K562 (cell line): ENCODE measurements around the gene APOLD1. TPM values are rescaled to one million over a fixed set of nuclear protein-coding genes. Genes with fewer than 3 reads are reported as not detected.

Experiments used
- ATAC-seq: fragments of 200-7000 bp; cut with Tn5 transposase; 3 replicates; pipeline ENCODE4 v1.9.1; 2020; ENCODE audit warnings: moderate library complexity
- BruUV-seq: library from RNA; stranded (reverse); fragments of 400-500 nt; replicated peaks from 2 replicates; lab custom pipeline; 2021; lab: Mats Ljungman, UMichigan
- CTCF ChIA-PET: fragments of 300-600 bp; formaldehyde crosslinking; extraction: SDS; loops from one replicate; lab custom pipeline; 2021; ENCODE audit warnings: low intra/inter-chr PET ratio; lab: Yijun Ruan, JAX
- POLR2A ChIA-PET: fragments of 300-600, 350-650 bp; sonication (Branson Sonifier 250); formaldehyde crosslinking; extraction: SDS; loops from one replicate; lab custom pipeline; 2021; ENCODE audit warnings: antibody characterized with exemption, inconsistent platforms; lab: Yijun Ruan, JAX
- DNase-seq, 4 experiments: peaks; one replicate each; pipeline versions ENCODE4 v3.0.0 to v3.0.0-alpha.2; 2011 to 2018; ENCODE audit warnings: low spot score in 3 of 4, mixed read lengths in 3 of 4; ENCODE audit errors: extremely low read depth in 1 of 4
- FAIRE-seq: peaks from 2 replicates; lab custom pipeline; 2011; peaks lifted over from hg19 to GRCh38; lab: Jason Lieb, UNC
- H2AFZ ChIP-seq: 2 replicates; pipeline ENCODE4 v1.6.0; 2011; ENCODE audit warnings: low read depth, low read length, control low read depth, inconsistent platforms
- H3K27ac ChIP-seq: fragments of 200-600 bp; 3 replicates; pipeline ENCODE4 v1.8.0; 2011; ENCODE audit warnings: low read depth, mild to moderate bottlenecking, control low read depth, inconsistent platforms, low read length, moderate library complexity, mixed read lengths; ENCODE audit errors: extremely low read depth
- H3K27me3 ChIP-seq, 2 experiments: fragments of 300-600 bp in 1 of 2; 2 replicates in 1 of 2; 3 replicates in 1 of 2; pipeline versions ENCODE4 v1.6.0 to v1.8.0; 2011; ENCODE audit warnings: inconsistent platforms in 2 of 2, low read length in 2 of 2, mild to moderate bottlenecking in 1 of 2, mixed read lengths in 1 of 2, moderate library complexity in 1 of 2; ENCODE audit not compliant: control insufficient read depth in 2 of 2, insufficient read depth in 2 of 2
- H3K36me3 ChIP-seq: fragments of 300-600 bp; 3 replicates; pipeline ENCODE4 v1.8.0; 2011; ENCODE audit warnings: mild to moderate bottlenecking, low read length, inconsistent platforms; ENCODE audit not compliant: control insufficient read depth, insufficient read depth
- H3K4me1 ChIP-seq, 2 experiments: fragments of 200-600 bp in 1 of 2; replicated peaks in 1 of 2; 2 replicates in 1 of 2; 3 replicates in 1 of 2; pipeline versions ENCODE4 v1.5.1 to v1.8.0; 2011; ENCODE audit warnings: inconsistent platforms in 2 of 2, low read length in 2 of 2, mild to moderate bottlenecking in 1 of 2, mixed read lengths in 1 of 2, moderate library complexity in 1 of 2; ENCODE audit not compliant: control insufficient read depth in 2 of 2, insufficient read depth in 2 of 2
- H3K4me2 ChIP-seq: 2 replicates; pipeline ENCODE4 v1.6.1; 2011; ENCODE audit warnings: low read length, control low read depth, inconsistent platforms, mixed read lengths; ENCODE audit not compliant: insufficient read depth
- H3K4me3 ChIP-seq: fragments of 200-600 bp; sonication (generic), shearing (Covaris generic); 2 replicates; pipeline ENCODE4 v1.5.1; 2016; ENCODE audit warnings: control low read depth, inconsistent platforms
- H3K79me2 ChIP-seq: fragments of 200-600 bp; 3 replicates; pipeline ENCODE4 v1.8.0; 2011; ENCODE audit warnings: low read length, inconsistent platforms; ENCODE audit not compliant: control insufficient read depth, insufficient read depth
- H3K9ac ChIP-seq, 2 experiments: 2 replicates each; pipeline versions ENCODE4 v1.6.0 to v1.6.1; 2011; ENCODE audit warnings: low read depth in 2 of 2, low read length in 2 of 2, control low read depth in 1 of 2, inconsistent platforms in 1 of 2, mild to moderate bottlenecking in 1 of 2, mixed read lengths in 1 of 2; ENCODE audit not compliant: insufficient read depth in 1 of 2
- H3K9me1 ChIP-seq: one replicate; pipeline ENCODE4 v1.6.0; 2011; ENCODE audit warnings: inconsistent platforms, mild to moderate bottlenecking, low read length, moderate library complexity; ENCODE audit not compliant: control insufficient read depth, insufficient read depth
- H3K9me3 ChIP-seq: replicated peaks from 2 replicates; pipeline ENCODE4 v1.5.1; 2011; ENCODE audit warnings: low read depth, low read length, inconsistent platforms; ENCODE audit not compliant: control insufficient read depth, insufficient read depth
- H4K20me1 ChIP-seq: replicated peaks from 2 replicates; pipeline ENCODE4 v1.6.1; 2011; ENCODE audit warnings: low read length, inconsistent platforms, mixed read lengths; ENCODE audit not compliant: control insufficient read depth, insufficient read depth
- CBFA2T3 ChIP-seq: fragments of 450-650 bp; IDR thresholded peaks from 2 replicates; pipeline ENCODE4 v1.6.1; 2017
- CLOCK ChIP-seq: fragments of 250-450 bp; sonication (Bioruptor Pico); IDR thresholded peaks from 2 replicates; pipeline ENCODE4 v1.4.0; 2020; ENCODE audit warnings: mild to moderate bottlenecking, moderate library complexity, borderline replicate concordance
- CREB1 ChIP-seq, 2 experiments: sonication (generic) in 1 of 2; formaldehyde crosslinking in 1 of 2; IDR thresholded peaks; 2 replicates each; pipeline versions ENCODE4 v1.6.1 to v1.8.0; 2012 to 2022; ENCODE audit warnings: inconsistent platforms in 1 of 2, mild to moderate bottlenecking in 1 of 2, missing genetic modification reagents in 1 of 2, moderate library complexity in 1 of 2
- SIN3B ChIP-seq: fragments of 450-650 bp; IDR thresholded peaks from 2 replicates; pipeline ENCODE4 v1.6.1; 2017; ENCODE audit warnings: low read depth, mild to moderate bottlenecking, moderate library complexity
- ZNF263 ChIP-seq: sonication (generic); formaldehyde crosslinking; IDR thresholded peaks from 2 replicates; pipeline ENCODE4 v1.8.0; 2022; ENCODE audit warnings: mild to moderate bottlenecking, missing genetic modification reagents, borderline replicate concordance
- ZNF318 ChIP-seq, 2 experiments: fragments of 450-650 bp; IDR thresholded peaks; 2 replicates each; pipeline ENCODE4 v1.6.1; 2016; ENCODE audit warnings: mild to moderate bottlenecking in 2 of 2, borderline replicate concordance in 1 of 2, low read depth in 1 of 2, moderate library complexity in 1 of 2
- ZNF511 ChIP-seq: sonication (generic); formaldehyde crosslinking; IDR thresholded peaks from 2 replicates; pipeline ENCODE4 v1.8.0; 2022; ENCODE audit warnings: mild to moderate bottlenecking, missing genetic modification reagents
- ZNF551 ChIP-seq: fragments of 250-450 bp; sonication (Bioruptor Pico); IDR thresholded peaks from 2 replicates; pipeline ENCODE4 v1.5.0; 2021; ENCODE audit warnings: mild to moderate bottlenecking, moderate library complexity
- ZNF717 ChIP-seq: fragments of 250-450 bp; sonication (Bioruptor Pico); IDR thresholded peaks from 2 replicates; pipeline ENCODE4 v1.5.0; 2021
- ZNF75A ChIP-seq: fragments of 450-650 bp; formaldehyde crosslinking; IDR thresholded peaks from 2 replicates; pipeline ENCODE4 v1.4.0; 2020; ENCODE audit warnings: mild to moderate bottlenecking
- ZNF778 ChIP-seq: fragments of 450-650 bp; formaldehyde crosslinking; IDR thresholded peaks from 2 replicates; pipeline ENCODE4 v1.4.0; 2020; ENCODE audit warnings: mild to moderate bottlenecking, moderate library complexity
- ZNF780A ChIP-seq: fragments of 250-450 bp; sonication (Bioruptor Pico); IDR thresholded peaks from 2 replicates; pipeline ENCODE4 v1.5.0; 2021; ENCODE audit warnings: mild to moderate bottlenecking
- WGBS: fragments of 100-300 bp; shearing (Covaris generic); methylation state at CpG from one replicate; pipeline ENCODE4 v1.1.6; 2016; ENCODE audit warnings: low coverage, mixed read lengths; ENCODE audit not compliant: insufficient coverage; ENCODE audit errors: missing lambda C conversion rate; 5-methylcytosine and 5-hydroxymethylcytosine counted together
- in situ Hi-C: fragments of 300-500 bp; cut with MboI; formaldehyde crosslinking; loops from 4 replicates; pipeline ENCODE4 v1.15.0; 2018; ENCODE audit warnings: inconsistent platforms, mixed read lengths
- intact Hi-C: fragments of 100-400 bp; cut with micrococcal nuclease; formaldehyde crosslinking; loops from 2 replicates; pipeline ENCODE4 v1.14.2; 2022
- polyA plus RNA-seq, 8 experiments: library from polyadenylated mRNA; depleted of rRNA in 4 of 8; stranded (reverse) in 5 of 8; unstranded in 3 of 8; fragments of >200 nt; fragmentation: Nextera tagmentation in 2 of 8; fragmentation: Illumina TruSeq in 1 of 8; extraction: Ambion mirVana in 2 of 8; extraction: Trizol in 1 of 8; gene quantifications; 2 replicates each; pipeline versions ENCODE4 v1.2.1 to v1.2.3, GENCODE V29; 2011 to 2014; ENCODE audit warnings: inconsistent platforms in 1 of 8, missing spikeins in 1 of 8
- total RNA-seq, 7 experiments: library from RNA; depleted of rRNA in 6 of 7; stranded (reverse); fragments of >200 nt in 6 of 7; fragmentation: Illumina TruSeq in 2 of 7; extraction: Trizol in 2 of 7; gene quantifications; 2 replicates each; pipeline versions ENCODE4 v1.2.1 to v1.2.3, GENCODE V29; 2011 to 2021; ENCODE audit warnings: low replicate concordance in 1 of 7

APOLD1 gene
- total and polyA plus RNA-seq, 9 of the 15 experiments (the other 6 are each of a cell fraction or from before 2014, with no cell fraction given), result 0.28 to 1.1 (median 0.61) TPM

- no peaks in the 10 kb centered on the region for H3K36me3 ChIP-seq
- H2AFZ ChIP-seq, result no peak overlapping the region; the same call in 1 of the 2 replicates
- no peaks in the 10 kb centered on the region for H3K27me3 ChIP-seq
- H3K4me1 ChIP-seq, result peaks cover 3 to 14% of the 10 kb centered on the region in 2 experiments; a peak in 3 of 5 replicates
- FAIRE-seq (peak; percentile 75), DNase-seq (no peak), ATAC-seq (peak; percentile 55)
- H3K27ac ChIP-seq, result no peak overlapping the region
- H4K20me1 ChIP-seq, result no peaks in the 10 kb centered on the region
- intact Hi-C loops, result no loop called here
- no peak overlapping the region for H3K9ac ChIP-seq
- WGBS, result 16% methylated on average over 3 of the region's 3 CpGs
- BruUV-seq, result no TSS peak
- POLR2A ChIA-PET, result no interaction called here
- CTCF ChIA-PET, result no interaction called here
- no peak overlapping the region for H3K4me2 ChIP-seq
- no peak overlapping the region for H3K4me3 ChIP-seq
- no peaks in the 10 kb centered on the region for H3K79me2 ChIP-seq
- no peaks in the 10 kb centered on the region for H3K9me3 ChIP-seq
- H3K9me1 ChIP-seq, result no peaks in the 10 kb centered on the region
- in situ Hi-C loops, result no loop called here
- TF ChIP-seq ZNF778 (CRISPR knock-in tag) (no peak), ZNF75A (CRISPR knock-in tag) (no peak), SIN3B (no peak), CBFA2T3 (0 out of 2 replicates have a peak, but pooled peaks have one; percentile 7), CLOCK (CRISPR knock-in tag) (no peak), ZNF717 (CRISPR knock-in tag) (no peak), CREB1 (IDR thresholded peaks at IDR 0.05) (no peak), CREB1 (CRISPR knock-in tag; IDR thresholded peaks at IDR 0.05) (no peak), ZNF263 (CRISPR knock-in tag) (no peak), ZNF780A (CRISPR knock-in tag) (no peak), ZNF551 (CRISPR knock-in tag) (no peak), ZNF511 (CRISPR knock-in tag) (no peak), ZNF318 (IDR thresholded peaks at IDR 0.05; ENCODE audit: borderline replicate concordance in 1 of 2, low read depth in 1 of 2) (no peak)
Observed at GRCh38 chr12:12797794-12798152, 12.3 kb downstream of the APOLD1 start.
